ENCODE data around the gene PTPRN2.

Gene PTPRN2

DNA sequence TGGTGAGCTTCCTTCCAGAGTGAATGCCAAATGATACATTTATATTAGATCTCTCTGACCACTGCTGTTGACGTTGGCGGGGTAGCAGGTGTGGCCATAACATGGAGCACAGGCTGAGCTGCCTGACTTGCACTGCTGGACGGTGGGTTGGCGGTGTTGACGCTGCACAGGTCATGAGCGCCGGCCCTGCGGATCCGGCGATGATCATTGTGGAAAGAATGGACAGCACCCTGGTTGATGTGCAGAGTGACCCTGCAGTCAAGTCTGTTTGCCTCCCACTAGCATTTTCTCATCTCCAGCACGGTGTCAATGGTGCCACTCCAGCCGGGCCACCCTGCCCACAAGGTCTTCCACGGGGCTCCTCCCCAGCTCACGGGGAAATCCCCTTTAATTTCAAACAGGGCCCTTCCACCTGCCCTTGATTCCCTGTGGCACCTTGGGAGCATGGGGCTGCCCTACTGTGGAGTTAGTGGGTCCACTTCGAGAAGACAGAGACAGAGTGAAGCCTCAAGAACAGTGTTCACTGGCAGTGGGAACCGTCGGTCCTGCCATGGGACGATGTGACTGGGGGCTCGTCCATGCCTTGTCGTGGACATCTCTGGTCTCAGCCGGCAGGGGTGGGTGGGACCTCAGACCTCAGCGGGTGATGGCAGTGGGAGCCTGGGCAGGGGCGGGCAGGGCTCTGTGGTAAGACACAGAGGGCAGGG lies 613.5 kb downstream of the PTPRN2 start:
- no peak for DNase-seq (ENCODE audit: low read depth in 4 of 4, low spot score in 1 of 4)

- no peak for DNase-seq (ENCODE audit: low read depth in 4 of 4, low spot score in 1 of 4)
These were observed 614.7 kb downstream of the PTPRN2 start for GRCh38 chr7:157972914-157973313.

DNA sequence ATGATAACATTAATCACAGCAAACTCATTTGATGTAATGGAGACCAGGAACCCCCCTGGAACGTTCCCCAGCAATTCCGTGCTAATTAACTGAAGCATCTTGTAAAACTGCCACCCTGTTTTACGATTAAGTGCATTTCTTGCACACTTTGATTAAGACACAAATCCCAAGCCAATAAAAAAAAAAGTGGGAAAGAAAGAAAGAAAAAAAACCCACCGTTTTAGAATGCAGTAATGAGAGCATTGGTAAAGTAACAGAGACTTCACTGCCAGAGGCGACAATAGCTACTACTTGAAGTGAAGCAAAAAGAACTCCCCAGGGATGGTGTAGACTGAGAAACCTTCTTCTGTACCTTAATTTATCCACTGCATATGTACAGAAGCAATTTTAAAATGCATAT lies 616.1 kb downstream of the PTPRN2 start:
- no peak for DNase-seq (ENCODE audit: low read depth in 4 of 4, low spot score in 1 of 4)

- DNase-seq (ENCODE audit: low read depth in 4 of 4, low spot score in 1 of 4): no peak
These were observed 616.9 kb downstream of the PTPRN2 start for GRCh38 chr7:157970744-157971143.

DNA sequence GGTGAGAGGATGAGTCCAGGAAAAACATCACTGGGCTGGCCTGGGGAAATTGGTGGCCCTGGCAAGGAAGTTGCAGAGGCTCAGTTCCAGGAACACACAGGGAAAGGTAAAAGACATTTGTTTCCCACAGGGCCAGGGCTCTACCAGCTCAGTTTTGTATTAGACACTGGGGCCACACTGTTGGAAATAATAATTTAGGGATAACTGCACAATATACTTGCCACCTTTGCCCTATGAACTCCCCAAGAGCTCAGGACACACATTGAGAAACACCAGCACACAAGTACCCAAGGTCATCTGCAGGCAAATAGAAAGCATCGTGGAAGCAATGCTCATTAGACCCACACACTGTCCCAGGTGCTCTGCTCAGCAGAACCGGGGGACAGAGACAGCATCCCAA lies 617.6 kb downstream of the PTPRN2 start:
- DNase-seq (ENCODE audit: low read depth in 4 of 4, low spot score in 1 of 4): no peak

DNA sequence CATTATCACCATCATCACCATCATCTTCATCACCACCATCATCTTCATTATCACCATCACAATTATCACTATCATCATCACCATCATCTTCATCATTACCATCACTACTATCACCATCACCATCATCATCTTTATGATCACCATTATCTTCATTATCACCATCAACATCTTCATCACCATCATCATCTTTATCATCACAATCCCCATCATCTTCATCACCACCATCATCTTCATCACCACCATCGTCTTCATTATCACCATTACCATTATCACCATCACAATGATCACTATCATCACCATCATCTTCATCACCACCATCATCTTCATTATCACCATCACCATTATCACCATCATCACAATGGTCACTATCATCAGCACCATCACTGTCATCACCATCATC lies 621.1 kb downstream of the PTPRN2 start:
- DNase-seq (ENCODE audit: low read depth in 4 of 4, low spot score in 1 of 4): no peak

GRCh38 chr7:157964521-157964920 lies 623.1 kb downstream of the PTPRN2 start:
- DNase-seq (ENCODE audit: low read depth in 4 of 4, low spot score in 1 of 4): no peak

GRCh38 chr7:157964016-157964415 lies 623.6 kb downstream of the PTPRN2 start:
- DNase-seq (ENCODE audit: low read depth in 4 of 4, low spot score in 1 of 4): no peak

DNA sequence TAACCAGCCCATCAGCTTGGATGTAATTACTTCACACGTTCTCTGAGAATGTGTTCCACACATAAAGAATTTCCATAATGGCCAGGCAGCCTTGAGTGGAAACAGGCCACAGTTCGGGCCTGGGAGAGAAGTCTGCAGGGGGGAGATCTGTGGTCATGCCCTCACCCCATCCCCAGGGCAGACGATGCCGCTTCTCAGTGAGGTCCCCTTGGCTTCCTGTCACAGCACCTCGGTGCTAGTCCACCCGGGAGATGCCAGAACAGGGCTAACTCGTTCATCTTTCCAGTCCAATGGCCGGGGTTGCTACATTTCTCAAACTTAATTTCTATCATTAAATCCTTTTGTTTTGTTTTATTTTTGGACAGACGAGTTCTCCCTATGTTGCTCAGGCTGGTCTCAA lies 624.1 kb downstream of the PTPRN2 start:
- no peak for DNase-seq (ENCODE audit: low read depth in 4 of 4, low spot score in 1 of 4)

GRCh38 chr7:157962458-157963306 lies 624.9 kb downstream of the PTPRN2 start:
- DNase-seq (ENCODE audit: low read depth in 4 of 4, low spot score in 1 of 4): no peak

DNA sequence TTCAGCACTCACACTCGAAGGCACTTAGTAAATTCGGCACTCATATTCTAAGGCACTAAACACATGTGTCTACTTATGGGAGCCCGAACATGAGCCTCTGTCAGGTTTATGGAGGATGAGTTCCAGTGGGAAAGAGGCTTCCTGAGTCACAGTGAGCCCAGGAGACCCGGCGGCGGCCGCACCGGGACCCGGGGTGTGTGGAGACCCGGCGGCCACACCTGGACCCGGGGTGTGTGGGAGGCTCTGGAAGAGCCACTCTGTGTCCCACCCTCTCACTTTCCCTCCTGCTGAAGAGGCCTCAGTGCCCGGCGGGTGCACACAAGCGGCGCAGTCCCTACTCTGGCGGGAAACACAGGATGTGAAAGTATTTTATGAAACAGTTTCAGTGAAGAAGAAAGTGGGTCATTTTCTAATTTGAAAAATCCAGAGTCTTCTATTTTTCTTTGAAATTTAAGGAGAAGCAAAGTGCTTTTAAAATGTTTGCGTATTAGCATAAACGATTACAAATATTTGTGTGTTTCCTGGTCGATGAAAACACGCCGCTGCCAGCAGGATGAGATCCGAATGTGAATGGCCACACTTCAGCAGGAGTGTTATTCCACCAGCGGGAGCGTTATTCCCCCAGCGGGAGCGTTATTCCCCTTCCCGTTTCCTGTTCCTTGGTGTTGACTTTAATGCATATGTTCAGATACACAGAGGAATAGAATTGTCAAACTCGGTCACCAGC lies 625.7 kb downstream of the PTPRN2 start:
- DNase-seq (ENCODE audit: low read depth in 4 of 4, low spot score in 1 of 4): no peak

GRCh38 chr7:157955348-157955999 lies 632.1 kb downstream of the PTPRN2 start:
- no peak for DNase-seq (ENCODE audit: low read depth in 4 of 4, low spot score in 1 of 4)

DNA sequence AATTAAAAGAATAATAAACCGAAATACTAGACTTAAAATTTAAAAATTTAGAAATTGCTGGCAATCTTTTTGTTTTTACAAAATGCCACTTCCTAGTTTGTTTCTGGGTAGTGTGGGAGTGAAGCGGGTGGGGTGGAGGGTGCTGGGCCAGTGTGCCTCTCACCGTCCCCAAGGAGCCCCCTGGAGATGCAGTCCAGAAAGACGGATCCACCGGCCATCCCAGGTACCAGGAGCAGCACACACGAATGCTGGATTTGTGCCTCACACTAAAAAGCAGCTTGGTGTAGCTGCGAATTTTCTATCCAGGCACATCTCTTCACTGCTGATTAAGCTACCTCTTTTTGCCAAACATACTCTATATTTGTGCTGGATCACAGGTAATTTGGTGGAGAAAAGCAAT lies 632.7 kb downstream of the PTPRN2 start:
- no peak for DNase-seq (ENCODE audit: low read depth in 4 of 4, low spot score in 1 of 4)

- DNase-seq (ENCODE audit: low read depth in 4 of 4, low spot score in 1 of 4): no peak
These were observed 634.6 kb downstream of the PTPRN2 start for GRCh38 chr7:157952841-157953645.

DNA sequence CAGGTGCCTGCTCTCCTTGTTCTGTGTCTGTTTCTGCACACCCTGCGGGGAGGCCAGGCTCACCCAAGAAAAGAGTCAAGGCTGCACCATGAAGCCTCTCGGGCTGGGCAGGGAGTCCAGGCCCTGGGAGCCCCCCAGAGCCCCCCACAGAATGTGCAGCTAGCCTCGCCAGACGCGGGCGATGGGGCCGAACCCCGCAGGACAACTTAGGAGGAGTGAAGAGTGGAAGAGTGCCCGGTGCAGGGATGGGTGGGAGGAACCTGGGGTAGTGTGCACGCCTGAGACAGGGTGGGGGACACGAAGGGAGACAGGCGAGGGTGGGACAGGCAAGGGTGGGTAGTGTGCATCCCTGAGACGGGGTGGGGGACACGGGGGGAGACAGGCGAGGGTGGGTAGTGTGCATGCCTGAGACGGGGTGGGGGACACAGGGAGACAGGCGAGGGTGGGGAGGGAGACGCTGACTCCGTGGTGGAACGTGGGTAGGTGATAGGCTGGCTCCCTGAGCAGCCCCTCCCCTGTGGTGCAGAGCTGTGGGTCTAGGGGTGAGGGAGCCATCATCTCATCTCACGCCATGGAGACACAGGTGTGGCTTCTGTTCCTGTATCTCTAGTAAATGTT lies 635.5 kb downstream of the PTPRN2 start:
- no peak for DNase-seq (ENCODE audit: low read depth in 4 of 4, low spot score in 1 of 4)

DNA sequence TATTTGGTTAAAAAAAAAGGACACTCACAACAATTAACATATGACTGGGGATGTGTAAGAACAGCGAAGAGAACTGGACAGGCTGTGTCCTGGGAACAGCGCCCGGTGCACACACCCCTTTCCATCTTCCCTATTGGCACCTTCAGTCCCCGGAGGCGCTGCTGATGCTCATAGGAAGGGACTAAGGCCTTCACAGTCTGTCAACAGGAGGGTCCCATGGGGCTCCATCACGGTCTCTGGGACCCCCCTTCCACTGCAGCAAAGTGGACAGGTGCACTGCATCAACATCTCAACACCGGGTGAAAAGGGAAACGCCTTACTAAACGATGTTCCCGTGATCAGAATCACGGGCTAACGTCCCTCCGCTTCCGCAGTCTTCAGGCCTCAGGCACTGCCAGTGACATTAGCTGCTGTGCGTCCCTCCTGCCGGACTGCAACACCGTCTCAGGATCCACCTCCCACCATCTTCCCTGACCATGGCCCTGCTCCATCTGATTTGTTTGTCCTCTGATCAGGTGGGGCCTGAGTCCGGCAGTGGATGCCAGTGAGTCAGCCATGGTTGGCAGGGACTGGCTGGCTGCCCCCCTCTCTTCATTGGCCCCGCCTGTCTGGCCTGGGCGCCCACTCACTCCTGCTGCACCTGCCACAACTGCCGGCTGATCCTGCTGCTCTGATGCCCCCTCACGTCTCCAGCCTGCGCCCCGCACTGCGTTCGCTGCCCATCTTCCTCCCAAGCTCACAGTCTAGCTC lies 636.1 kb downstream of the PTPRN2 start:
- DNase-seq (ENCODE audit: low read depth in 4 of 4, low spot score in 1 of 4): no peak

GRCh38 chr7:157949711-157950110 lies 637.9 kb downstream of the PTPRN2 start:
- DNase-seq (ENCODE audit: low read depth in 4 of 4, low spot score in 1 of 4): no peak

DNA sequence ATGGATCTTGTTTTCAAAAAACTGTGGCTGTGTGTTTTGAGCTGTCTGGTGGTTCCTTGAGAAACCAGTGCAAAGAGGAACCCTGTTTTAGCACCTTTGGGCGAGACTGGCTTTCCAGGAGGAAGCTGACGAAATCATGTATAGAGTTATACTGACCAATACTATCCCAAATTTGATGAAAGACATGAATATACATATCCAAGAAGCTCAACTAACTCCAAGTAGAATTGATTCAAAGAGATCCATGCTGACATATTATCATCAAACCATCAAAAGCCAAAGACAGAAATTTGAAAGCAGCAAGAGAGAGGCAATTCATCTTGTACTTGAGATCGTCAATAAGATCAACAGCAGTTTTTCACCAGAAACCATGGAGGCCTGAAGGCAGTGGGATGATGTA lies 640.1 kb downstream of the PTPRN2 start:
- DNase-seq (ENCODE audit: low read depth in 4 of 4, low spot score in 1 of 4): no peak

GRCh38 chr7:157946398-157947060 lies 641.1 kb downstream of the PTPRN2 start:
- DNase-seq (ENCODE audit: low read depth in 4 of 4, low spot score in 1 of 4): no peak
